Adrenal gland (tissue), 12 donors: Measurements from ENCODE around the gene ZNF518A. TPM values are rescaled to one million over a fixed set of nuclear protein-coding genes. Genes with fewer than 3 reads are reported as not detected.
"Not testable (repeated sequence)": the region's sequence is repeated elsewhere in the genome, so short reads cannot be mapped to it uniquely, and the experiment has no call there.

Experiments used
- DNase-seq, 7 donors: peaks; one replicate each; pipeline ENCODE4 v3.0.0-alpha.2; 2019 to 2020
- H3K27ac ChIP-seq, 5 donors: fragments of 200-600 bp; sonication (generic) in 4 of 5; 1 replicate in 3 of 5; 2 replicates in 2 of 5; pipeline versions ENCODE4 v1.5.1 to v1.8.0; 2016 to 2020; ENCODE audit warnings: mild to moderate bottlenecking in 1 of 5
- H3K27me3 ChIP-seq: fragments of 200-600 bp; 2 replicates; pipeline ENCODE4 v1.8.0; 2021
- H3K36me3 ChIP-seq, 2 donors: fragments of 200-600 bp; replicated peaks in 1 of 2; 1 replicate in 1 of 2; 2 replicates in 1 of 2; pipeline versions ENCODE4 v1.5.1 to v1.8.0; 2018 to 2022
- H3K4me1 ChIP-seq, 2 donors: fragments of 200-600 bp; replicated peaks in 1 of 2; 1 replicate in 1 of 2; 2 replicates in 1 of 2; pipeline versions ENCODE4 v1.5.1 to v1.8.0; 2018 to 2021
- H3K4me3 ChIP-seq, 4 donors: fragments of 200-600 bp; sonication (generic) in 3 of 4; one replicate each; pipeline ENCODE4 v1.5.1; 2016 to 2018
- H3K9me3 ChIP-seq, 3 donors: fragments of 200-600 bp; sonication (generic) in 1 of 3; replicated peaks in 1 of 3; 1 replicate in 2 of 3; 2 replicates in 1 of 3; pipeline versions ENCODE4 v1.5.1 to v1.8.0; 2016 to 2021
- POLR2A ChIP-seq, 2 donors: fragments of 450-650 bp; IDR thresholded peaks; one replicate each; pipeline ENCODE4 v1.6.1; 2017; ENCODE audit warnings: antibody characterized with exemption in 2 of 2, mild to moderate bottlenecking in 2 of 2, moderate library complexity in 1 of 2
- WGBS, 4 donors: extraction: QIAGEN DNeasy Blood & Tissue Kit in 2 of 4; methylation state at CpG; one replicate each; pipeline versions ENCODE4 v1.1.5 to v1.1.7; 2013 to 2017; 5-methylcytosine and 5-hydroxymethylcytosine counted together
- intact Hi-C, 2 donors: fragments of 100-400 bp; cut with DNase I; formaldehyde crosslinking; loops; one replicate each; pipeline versions ENCODE4 v1.14.1 to v1.15.0; 2022 to 2023
- polyA plus RNA-seq, 3 donors: library from polyadenylated mRNA; stranded (reverse); fragments of 200-250 nt in 2 of 3; fragments of 350-450 nt in 1 of 3; fragmentation: Illumina TruSeq in 1 of 3; extraction: RNeasy Lipid Tissue Mini Kit (QIAGEN cat#74804) in 1 of 3; gene quantifications; one replicate each; pipeline ENCODE4 v1.2.3, GENCODE V29; 2013 to 2014
- total RNA-seq, 9 donors: library from RNA; depleted of rRNA in 4 of 9; stranded (reverse); fragments of >200 nt in 4 of 9; fragments of 120-200 nt in 1 of 9; fragmentation: NEBNext Ultra II Directional in 1 of 9; extraction: Animal tissue kit (Norgen Biotek cat#: 25700) in 1 of 9; gene quantifications; one replicate each; pipeline versions ENCODE4 v1.1.0 to v1.2.4, GENCODE V29; 2013 to 2023
- TF ChIP-seq, protein P1 (sequence below), 6 experiments: fragments of 450-650 bp in 4 of 6; fragments of 200-600 bp in 2 of 6; sonication (generic) in 1 of 6; IDR thresholded peaks; 1 replicate in 5 of 6; 2 replicates in 1 of 6; pipeline versions ENCODE4 v1.5.1 to v1.8.0; 2016 to 2021; ENCODE audit warnings: antibody characterized with exemption in 6 of 6, mild to moderate bottlenecking in 2 of 6, moderate library complexity in 1 of 6
- donor health status: healthy with polysubstance abuse.
- donor health status: Bipolar disorder and iron deficiency.
- donor health status: DM: yes; HTN: yes; CAD: no.
- donor health status: DM: no; HTN: no; CAD: no.
- donor health status: DM: no; HTN: no; CAD: no.
- donor health status: DM: yes; HTN: yes; CAD: no.

ZNF518A gene
- total and polyA plus RNA-seq, 12 donors = 6.3 to 56.0 (median 13.9) TPM

DNA sequence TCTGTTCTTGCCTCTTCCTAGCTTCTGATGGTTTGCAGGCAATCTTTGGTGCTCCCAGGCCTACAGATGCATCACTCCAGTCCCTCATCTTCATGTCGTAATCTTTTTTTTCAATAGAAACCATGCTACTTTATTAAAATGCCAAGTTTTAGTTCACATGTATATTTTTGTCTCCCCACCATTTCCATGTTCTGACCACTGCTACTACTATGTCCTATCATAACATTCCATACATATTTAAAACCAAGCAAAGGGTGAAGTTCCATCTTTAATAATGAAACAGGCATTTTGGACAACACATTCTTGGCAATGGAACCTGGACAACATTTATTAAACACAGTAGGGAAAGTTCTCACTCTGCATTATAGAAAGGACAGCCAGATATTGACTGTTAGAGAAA lies 58.8 kb downstream of the ZNF518A start:
- H3K27ac ChIP-seq = no peak overlapping the region
- 65 to 73% (median 67%) methylated on average over 1 of the region's 1 CpG for WGBS, 4 donors
- no peaks in the 10 kb centered on the region for H3K36me3 ChIP-seq
- H3K4me1 ChIP-seq = no peaks in the 10 kb centered on the region
- TF ChIP-seq, protein P1, sequence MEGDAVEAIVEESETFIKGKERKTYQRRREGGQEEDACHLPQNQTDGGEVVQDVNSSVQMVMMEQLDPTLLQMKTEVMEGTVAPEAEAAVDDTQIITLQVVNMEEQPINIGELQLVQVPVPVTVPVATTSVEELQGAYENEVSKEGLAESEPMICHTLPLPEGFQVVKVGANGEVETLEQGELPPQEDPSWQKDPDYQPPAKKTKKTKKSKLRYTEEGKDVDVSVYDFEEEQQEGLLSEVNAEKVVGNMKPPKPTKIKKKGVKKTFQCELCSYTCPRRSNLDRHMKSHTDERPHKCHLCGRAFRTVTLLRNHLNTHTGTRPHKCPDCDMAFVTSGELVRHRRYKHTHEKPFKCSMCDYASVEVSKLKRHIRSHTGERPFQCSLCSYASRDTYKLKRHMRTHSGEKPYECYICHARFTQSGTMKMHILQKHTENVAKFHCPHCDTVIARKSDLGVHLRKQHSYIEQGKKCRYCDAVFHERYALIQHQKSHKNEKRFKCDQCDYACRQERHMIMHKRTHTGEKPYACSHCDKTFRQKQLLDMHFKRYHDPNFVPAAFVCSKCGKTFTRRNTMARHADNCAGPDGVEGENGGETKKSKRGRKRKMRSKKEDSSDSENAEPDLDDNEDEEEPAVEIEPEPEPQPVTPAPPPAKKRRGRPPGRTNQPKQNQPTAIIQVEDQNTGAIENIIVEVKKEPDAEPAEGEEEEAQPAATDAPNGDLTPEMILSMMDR (IDR thresholded peaks at IDR 0.05) = no peak
- no peak for TF ChIP-seq POLR2A (IDR thresholded peaks at IDR 0.05)
- intact Hi-C loops = no loop called here
- no peaks in the 10 kb centered on the region for H3K27me3 ChIP-seq
- H3K9me3 ChIP-seq = no peaks in the 10 kb centered on the region
- H3K4me3 ChIP-seq = no peak overlapping the region
- DNase-seq = no peak

DNA sequence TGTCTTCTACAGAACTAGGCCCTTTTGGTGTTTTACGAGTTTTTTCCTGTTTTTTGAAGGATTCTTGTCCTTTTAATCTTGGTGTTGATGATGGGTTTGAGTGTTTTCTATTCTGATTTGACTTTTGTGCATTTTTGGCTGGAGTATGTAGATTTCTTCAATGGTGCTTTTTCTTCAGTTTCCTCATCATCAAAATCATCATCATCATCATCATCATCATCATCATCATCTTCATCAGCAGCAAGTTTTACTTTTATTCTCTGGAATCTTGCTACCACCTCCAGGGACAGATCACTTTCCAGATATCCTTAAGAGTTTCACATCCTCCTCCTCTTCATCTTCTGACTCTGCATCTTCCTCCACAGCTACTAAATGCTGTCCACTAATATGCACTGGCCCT lies 59.4 kb downstream of the ZNF518A start:
- H3K9me3 ChIP-seq, H3K27me3 ChIP-seq, H3K27ac ChIP-seq, H3K4me1 ChIP-seq, H3K4me3 ChIP-seq, intact Hi-C loops, DNase-seq, H3K36me3 ChIP-seq: not testable (repeated sequence)
- WGBS, 4 donors = 57 to 69% (median 62%) methylated on average over 1 of the region's 1 CpG

DNA sequence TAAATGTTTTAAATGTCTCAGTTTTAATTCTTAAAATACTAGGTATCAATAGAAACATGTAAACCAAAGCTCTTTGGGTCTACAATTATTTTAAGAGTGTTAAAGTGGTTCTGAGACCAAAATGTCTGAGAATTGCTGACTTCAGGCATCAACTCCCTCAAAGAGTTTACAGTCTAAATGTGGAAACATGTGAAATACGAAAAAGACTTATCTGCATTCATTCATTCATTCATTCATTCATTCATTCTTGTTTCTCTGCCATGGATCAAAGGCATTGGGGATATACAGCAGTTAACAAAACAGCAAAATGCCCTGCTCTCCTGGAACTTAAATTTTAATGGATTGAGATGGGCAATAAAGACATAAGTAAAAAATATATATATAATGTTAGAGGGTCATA lies 71.4 kb downstream of the ZNF518A start:
- Histone ChIP-seq H3K36me3 (no peaks in the 10 kb centered on the region), H3K9me3 (no peaks in the 10 kb centered on the region), H3K4me3 (no peak overlapping the region), H3K27ac (no peak overlapping the region), H3K4me1 (no peaks in the 10 kb centered on the region), H3K27me3 (no peaks in the 10 kb centered on the region)
- TF ChIP-seq, protein P1 (IDR thresholded peaks at IDR 0.05) = no peak
- TF ChIP-seq POLR2A (IDR thresholded peaks at IDR 0.05) = no peak
- DNase-seq = no peak
- intact Hi-C loops = no loop called here
- WGBS, 4 donors = 37 to 90% (median 82%) methylated on average over 1 of the region's 1 CpG

DNA sequence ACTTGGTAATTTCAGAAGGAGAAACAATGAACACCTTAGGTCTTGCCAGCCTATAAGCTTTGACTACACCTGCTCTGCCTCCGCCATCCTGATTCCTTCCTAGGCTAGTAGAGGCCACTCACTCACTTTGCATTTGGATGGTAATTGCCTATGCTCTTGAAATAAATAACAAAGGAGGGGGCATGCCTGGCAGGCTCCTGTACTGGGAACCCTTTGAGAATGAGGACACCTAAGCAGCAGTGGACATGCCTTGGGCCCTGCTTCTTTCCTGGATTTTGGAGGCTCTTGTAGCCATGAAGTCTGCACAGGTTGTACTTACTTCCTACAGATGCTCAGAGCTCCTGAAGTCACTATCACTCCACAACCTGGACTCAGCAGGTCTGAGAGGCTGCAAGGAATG lies 75.5 kb downstream of the ZNF518A start:
- H3K27me3 ChIP-seq = no peaks in the 10 kb centered on the region
- WGBS, 4 donors = 94 to 100% (median 97%) methylated on average over 1 of the region's 1 CpG

DNA sequence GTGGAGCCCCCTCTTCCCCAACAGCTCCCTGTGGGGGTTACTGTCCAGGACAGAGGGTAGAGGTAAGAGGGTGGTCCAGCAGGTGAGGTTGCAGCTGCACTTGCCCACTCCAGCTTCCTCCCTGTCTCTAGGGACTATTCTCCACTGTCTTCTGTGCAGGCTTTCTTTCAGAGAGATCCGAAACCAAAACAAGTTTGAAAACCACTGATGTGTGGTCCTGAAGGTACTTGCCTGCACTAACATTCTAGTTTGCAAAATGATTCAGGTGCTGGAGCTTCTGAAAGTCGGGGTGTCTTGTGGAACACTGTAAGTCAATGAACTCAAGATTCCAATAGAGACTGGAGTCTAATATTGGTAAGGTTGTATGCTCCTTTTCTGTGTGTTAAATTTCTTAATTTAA lies 78.2 kb downstream of the ZNF518A start:
- H3K27ac ChIP-seq = no peak overlapping the region
- no peaks in the 10 kb centered on the region for H3K36me3 ChIP-seq
- H3K27me3 ChIP-seq = no peaks in the 10 kb centered on the region
- no peak for DNase-seq
- no peaks in the 10 kb centered on the region for H3K9me3 ChIP-seq
- 83 to 89% (median 87%) methylated on average over 2 of the region's 2 CpGs for WGBS, 4 donors
- no peak overlapping the region for H3K4me3 ChIP-seq
- no peaks in the 10 kb centered on the region for H3K4me1 ChIP-seq
- intact Hi-C loops = no loop called here
- TF ChIP-seq, protein P1 (IDR thresholded peaks at IDR 0.05) = no peak
- no peak for TF ChIP-seq POLR2A (IDR thresholded peaks at IDR 0.05)

More for the DNA sequence above, 75.5 kb downstream of the ZNF518A start:
- intact Hi-C loops = no loop called here
- Histone ChIP-seq H3K9me3 (no peaks in the 10 kb centered on the region), H3K36me3 (no peaks in the 10 kb centered on the region), H3K4me3 (no peak overlapping the region), H3K27ac (no peak overlapping the region), H3K4me1 (no peaks in the 10 kb centered on the region)
- TF ChIP-seq, protein P1 (IDR thresholded peaks at IDR 0.05) = no peak
- TF ChIP-seq POLR2A (IDR thresholded peaks at IDR 0.05) = no peak
- DNase-seq = no peak
